SK-N-SH (cell line): ENCODE results near the gene MORN2. TPM values are rescaled to one million over a fixed set of nuclear protein-coding genes. Genes with fewer than 3 reads are reported as not detected.

Experiments
- CTCF ChIA-PET: fragments of 300-600, 350-600 bp; formaldehyde crosslinking; extraction: SDS; loops from one replicate; lab custom pipeline; 2021; lab: Yijun Ruan, JAX
- POLR2A ChIA-PET: fragments of 350-600 bp; sonication (Branson Sonifier 250); formaldehyde crosslinking; extraction: SDS; loops from one replicate; lab custom pipeline; 2020; ENCODE audit warnings: antibody characterized with exemption, inconsistent platforms; lab: Yijun Ruan, JAX
- DNase-seq: peaks from one replicate; pipeline ENCODE4 v3.0.0; 2012
- H2AFZ ChIP-seq: fragments of 200-600 bp; sonication (generic); 2 replicates; pipeline ENCODE4 v1.8.1; 2016; ENCODE audit warnings: antibody characterized with exemption, mild to moderate bottlenecking, low read depth
- H3F3A ChIP-seq: fragments of 200-600 bp; sonication (generic); replicated peaks from 2 replicates; pipeline ENCODE3; 2016; ENCODE audit warnings: antibody characterized with exemption, mild to moderate bottlenecking; ENCODE audit not compliant: insufficient read depth
- H3K27ac ChIP-seq, 2 experiments: fragments of 200-500 bp in 1 of 2; fragments of 200-600 bp in 1 of 2; sonication (Bioruptor generic) in 1 of 2; sonication (generic), shearing (Covaris generic) in 1 of 2; 2 replicates each; pipeline versions ENCODE4 v1.5.1 to v1.6.1; 2014 to 2016; ENCODE audit warnings: low read depth in 2 of 2, inconsistent platforms in 1 of 2, low read length in 1 of 2, mild to moderate bottlenecking in 1 of 2, mixed read lengths in 1 of 2
- H3K27me3 ChIP-seq: fragments of 200-600 bp; sonication (generic), shearing (Covaris generic); 2 replicates; pipeline ENCODE4 v1.6.1; 2016; ENCODE audit warnings: mixed run types; ENCODE audit not compliant: insufficient read depth
- H3K36me3 ChIP-seq, 2 experiments: fragments of 200-500 bp in 1 of 2; fragments of 200-600 bp in 1 of 2; sonication (Bioruptor generic) in 1 of 2; sonication (generic) in 1 of 2; replicated peaks in 1 of 2; 2 replicates each; pipeline versions ENCODE3 to v1.5.1; 2014 to 2016; ENCODE audit warnings: low read length in 1 of 2, mild to moderate bottlenecking in 1 of 2; ENCODE audit not compliant: insufficient read depth in 2 of 2, control insufficient read depth in 1 of 2
- H3K4me1 ChIP-seq, 2 experiments: fragments of 200-500 bp in 1 of 2; fragments of 200-600 bp in 1 of 2; sonication (Bioruptor generic) in 1 of 2; sonication (generic), shearing (Covaris generic) in 1 of 2; 2 replicates each; pipeline versions ENCODE4 v1.5.1 to v1.6.1; 2014 to 2016; ENCODE audit warnings: low read depth in 1 of 2, low read length in 1 of 2, mixed run types in 1 of 2; ENCODE audit not compliant: insufficient read depth in 2 of 2, control insufficient read depth in 1 of 2
- H3K4me2 ChIP-seq: fragments of 200-600 bp; sonication (generic), shearing (Covaris generic); 2 replicates; pipeline ENCODE4 v1.6.1; 2017; ENCODE audit warnings: mixed run types
- H3K4me3 ChIP-seq, 2 experiments: fragments of 200-500 bp in 1 of 2; fragments of 200-600 bp in 1 of 2; sonication (Bioruptor generic) in 1 of 2; sonication (generic), shearing (Covaris generic) in 1 of 2; 2 replicates each; pipeline versions ENCODE4 v1.5.1 to v1.8.1; 2014 to 2016; ENCODE audit warnings: low read depth in 2 of 2, inconsistent platforms in 1 of 2, low read length in 1 of 2, mild to moderate bottlenecking in 1 of 2, mixed read lengths in 1 of 2, moderate library complexity in 1 of 2
- H3K79me2 ChIP-seq: fragments of 200-600 bp; sonication (generic); 2 replicates; pipeline ENCODE4 v1.8.1; 2017; ENCODE audit warnings: mild to moderate bottlenecking; ENCODE audit not compliant: insufficient read depth
- H3K9ac ChIP-seq: fragments of 200-600 bp; sonication (generic); 2 replicates; pipeline ENCODE4 v1.6.1; 2017; ENCODE audit warnings: mixed run types
- H3K9me2 ChIP-seq: fragments of 200-600 bp; sonication (generic); 2 replicates; pipeline ENCODE4 v1.6.1; 2017; ENCODE audit warnings: mixed run types
- H3K9me3 ChIP-seq: fragments of 200-600 bp; sonication (generic); 2 replicates; pipeline ENCODE4 v1.6.1; 2017; ENCODE audit warnings: mixed run types, mild to moderate bottlenecking, moderate library complexity
- H4K20me1 ChIP-seq: fragments of 200-600 bp; sonication (generic); 2 replicates; pipeline ENCODE4 v1.6.1; 2017; ENCODE audit warnings: mild to moderate bottlenecking, mixed run types; ENCODE audit not compliant: insufficient read depth
- TAF1 ChIP-seq: IDR thresholded peaks from 2 replicates; pipeline ENCODE4 v1.6.1; 2012; ENCODE audit warnings: low read depth, mild to moderate bottlenecking, low read length, moderate library complexity, borderline replicate concordance
- YY1 ChIP-seq: IDR thresholded peaks from 2 replicates; pipeline ENCODE4 v1.4.0; 2012; ENCODE audit warnings: low read depth, mild to moderate bottlenecking
- WGBS: methylation state at CpG from one replicate; pipeline ENCODE4 v1.1.6; 2017; ENCODE audit warnings: low lambda C conversion rate; 5-methylcytosine and 5-hydroxymethylcytosine counted together
- polyA plus RNA-seq, 3 experiments: library from polyadenylated mRNA; depleted of rRNA; stranded (reverse); fragments of >200 nt; gene quantifications; 2 replicates each; pipeline ENCODE4 v1.2.3, GENCODE V29; 2012
- small RNA-seq, 7 experiments: library from RNA; depleted of rRNA; stranded (forward); fragments of <200 nt; gene quantifications; one replicate each; pipeline ENCODE3, GENCODE V24; 2012

The MORN2 gene
- polyA plus RNA-seq, 1 of the 3 experiments (the other 2 are of a cell fraction), result 23.2 TPM

DNA sequence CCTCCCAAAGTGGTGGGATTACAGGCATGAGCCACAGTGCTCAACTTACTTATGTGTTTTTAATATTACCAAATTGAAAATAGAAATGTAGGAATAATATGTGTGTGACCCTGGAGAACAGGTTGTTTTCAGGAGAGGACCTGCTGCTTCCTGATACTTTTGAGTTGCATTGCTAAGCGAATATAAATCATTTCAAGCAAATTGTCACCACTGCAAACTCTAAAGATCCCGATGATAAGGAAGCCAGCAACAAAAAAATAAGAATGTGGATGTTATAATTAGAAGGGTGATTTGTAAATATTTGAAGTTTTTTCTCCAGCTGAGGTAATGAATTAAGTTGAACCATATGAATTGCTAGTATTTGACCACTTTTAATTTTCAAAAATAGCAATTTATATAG, 54.8 kb downstream of the MORN2 start:
- H3F3A ChIP-seq, result no peaks in the 10 kb centered on the region
- H3K79me2 ChIP-seq, result no peaks in the 10 kb centered on the region
- no peaks in the 10 kb centered on the region for H3K9me3 ChIP-seq
- no peak overlapping the region for H3K4me3 ChIP-seq
- no peaks in the 10 kb centered on the region for H4K20me1 ChIP-seq
- CTCF ChIA-PET, result interaction anchor here (0.7 kb wide), 1 partner anchor 17 kb away, joined by 3 read pairs; no protein-coding TSS in a partner anchor
- WGBS, result 84% methylated on average over 2 of the region's 2 CpGs
- peaks cover 4 to 6% of the 10 kb centered on the region in 2 experiments; a peak in 1 of 4 replicates for H3K4me1 ChIP-seq
- DNase-seq, result no peak
- POLR2A ChIA-PET, result no interaction called here
- H3K9me2 ChIP-seq, result no peaks in the 10 kb centered on the region
- no peak overlapping the region for H3K27ac ChIP-seq
- no peak overlapping the region for H2AFZ ChIP-seq
- no peak overlapping the region for H3K4me2 ChIP-seq
- no peak for TF ChIP-seq TAF1
- no peak for TF ChIP-seq YY1
- no peak overlapping the region for H3K9ac ChIP-seq
- H3K27me3 ChIP-seq, result no peaks in the 10 kb centered on the region
- no peaks in the 10 kb centered on the region for H3K36me3 ChIP-seq

Small RNA genes within 50 kb of the gene (small RNA-seq; reads per million reads assigned to genes)
- 0 reads per million in 7 experiments for gene RNU6-851P

Other genes starting within 250 kb of the MORN2 start
- gene GALM, start 209.9 kb upstream of the MORN2 start, polyA plus RNA-seq (2012; rRNA removed), result 17.1 and 17.9 TPM in 2 replicates
- 199 and 212 TPM in 2 replicates for gene SRSF7, start 124.6 kb upstream of the MORN2 start, polyA plus RNA-seq (2012; rRNA removed)
- 19.2 and 21.6 TPM in 2 replicates for gene GEMIN6, start 97.8 kb upstream of the MORN2 start, polyA plus RNA-seq (2012; rRNA removed)
- gene DHX57, start within 50 bp of the MORN2 start, polyA plus RNA-seq (2012; rRNA removed), result 12.3 and 13.8 TPM in 2 replicates
- gene ARHGEF33, start 13.9 kb downstream of the MORN2 start, polyA plus RNA-seq (2012; rRNA removed), result 0.08 and 0.25 TPM in 2 replicates
- 12.8 and 14.6 TPM in 2 replicates for gene SOS1, start 245.1 kb downstream of the MORN2 start, polyA plus RNA-seq (2012; rRNA removed)